ENCODE measurements around the gene PCGF5. TPM values are rescaled to one million over a fixed set of nuclear protein-coding genes. Genes with fewer than 3 reads are reported as not detected.

The PCGF5 gene
- total and polyA plus RNA-seq, 11 donors: 54.2 to 90.7 (median 85.6) TPM

- peak overlapping the region in 3 of 12 donors; percentile 17 to 58 (median 37) for H3K27ac ChIP-seq
- H3K36me3 ChIP-seq: peaks cover 0 to 31% (median 12%) of the 10 kb centered on the region in 9 donors
- peaks cover 0 to 42% (median 16%) of the 10 kb centered on the region in 12 donors for H3K4me1 ChIP-seq
- TF ChIP-seq POLR2A (IDR thresholded peaks at IDR 0.05): no peak
- TF ChIP-seq CTCF (IDR thresholded peaks at IDR 0.05): no peak
- DNase-seq (no peak), ATAC-seq (peak; percentile 39 to 64 (median 56))
- intact Hi-C loops (cut with DNase I): no loop called here
- H3K4me3 ChIP-seq: no peak overlapping the region
- no peaks in the 10 kb centered on the region for H3K27me3 ChIP-seq
- no peaks in the 10 kb centered on the region for H3K9me3 ChIP-seq
- 58 to 63% (median 60%) methylated on average over 6 of the region's 6 CpGs for WGBS, 4 donors
These were observed 64.1 kb downstream of the PCGF5 start for GRCh38 chr10:91284486-91285090.

DNA sequence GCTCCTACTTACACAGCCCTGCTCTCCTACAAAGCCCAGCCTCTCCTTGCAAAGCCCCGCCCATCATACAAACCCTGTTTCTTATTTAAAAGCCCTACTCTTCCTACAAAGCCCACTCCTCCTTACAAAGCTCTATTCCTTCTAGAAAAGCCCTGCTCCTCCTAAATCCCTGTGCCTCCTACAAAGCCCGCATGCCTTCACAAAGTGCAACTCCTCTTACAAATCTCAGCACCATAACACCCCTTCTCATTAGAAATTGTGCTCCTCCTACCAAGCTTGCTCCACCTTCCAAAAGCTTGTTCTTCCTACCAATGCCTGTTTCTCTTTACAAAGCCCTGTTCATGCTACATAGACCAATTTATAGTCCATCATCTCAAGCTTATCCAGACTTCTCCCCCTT, 66.1 kb downstream of the PCGF5 start:
- ATAC-seq (no peak), DNase-seq (no peak)
- no peak for TF ChIP-seq CTCF (IDR thresholded peaks at IDR 0.05)
- no peak for TF ChIP-seq POLR2A (IDR thresholded peaks at IDR 0.05)
- Histone ChIP-seq H3K9me3 (no peaks in the 10 kb centered on the region), H3K27me3 (no peaks in the 10 kb centered on the region), H3K27ac (no peak overlapping the region), H3K4me1 (peaks cover 0 to 46% (median 16%) of the 10 kb centered on the region in 12 donors), H3K36me3 (peaks cover 0 to 16% (median 6%) of the 10 kb centered on the region in 9 donors), H3K4me3 (no peak overlapping the region)
- intact Hi-C loops (cut with DNase I): no loop called here
- 80 to 89% (median 84%) methylated on average over 2 of the region's 2 CpGs for WGBS, 4 donors

DNA sequence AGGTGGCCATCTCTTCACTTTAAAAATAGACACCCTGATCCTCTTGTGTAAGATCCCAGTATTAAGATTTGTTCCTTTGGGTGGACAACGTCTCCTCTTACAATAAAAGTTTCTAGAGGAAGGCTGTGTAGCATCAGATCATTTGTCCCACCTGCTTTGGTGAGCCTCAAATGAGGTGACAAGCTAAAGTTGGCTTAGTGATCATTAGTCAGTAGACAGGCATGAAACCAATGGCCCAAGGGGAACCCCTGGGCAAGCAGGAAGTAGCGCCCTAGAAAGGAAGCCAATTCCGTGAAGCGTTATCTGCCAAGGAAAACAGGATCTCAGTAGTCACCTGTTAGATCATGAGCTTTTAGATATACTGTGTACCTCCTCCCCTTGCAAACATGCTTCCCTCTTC, 66.8 kb downstream of the PCGF5 start:
- H3K4me1 ChIP-seq: peaks cover 0 to 46% (median 16%) of the 10 kb centered on the region in 12 donors
- no peak for TF ChIP-seq POLR2A (IDR thresholded peaks at IDR 0.05)
- TF ChIP-seq CTCF (IDR thresholded peaks at IDR 0.05): no peak
- WGBS, 4 donors: 42 to 64% (median 55%) methylated on average over 4 of the region's 4 CpGs
- H3K9me3 ChIP-seq: no peaks in the 10 kb centered on the region
- H3K4me3 ChIP-seq: no peak overlapping the region
- ATAC-seq: peak in 1 of 4 donors; percentile 4
- H3K27ac ChIP-seq: no peak overlapping the region
- intact Hi-C loops (cut with DNase I): no loop called here
- no peaks in the 10 kb centered on the region for H3K27me3 ChIP-seq
- peaks cover 0 to 12% (median 4%) of the 10 kb centered on the region in 9 donors for H3K36me3 ChIP-seq
- no peak for DNase-seq

- no peaks in the 10 kb centered on the region for H3K27me3 ChIP-seq
- TF ChIP-seq CTCF (IDR thresholded peaks at IDR 0.05) (no peak), POLR2A (IDR thresholded peaks at IDR 0.05) (no peak)
- no peak for DNase-seq
- H3K9me3 ChIP-seq: no peaks in the 10 kb centered on the region
- ATAC-seq: peak in 3 of 4 donors; percentile 49 to 60 (median 57)
- H3K36me3 ChIP-seq: peaks cover 0 to 5% (median 0%) of the 10 kb centered on the region in 9 donors
- peak overlapping the region in 1 of 12 donors; percentile 9 for H3K27ac ChIP-seq
- no peak overlapping the region for H3K4me3 ChIP-seq
- intact Hi-C loops (cut with DNase I): no loop called here
- 71 to 91% (median 73%) methylated on average over 4 of the region's 4 CpGs for WGBS, 4 donors
- peaks cover 0 to 46% (median 16%) of the 10 kb centered on the region in 12 donors for H3K4me1 ChIP-seq
These were observed 67.4 kb downstream of the PCGF5 start for GRCh38 chr10:91287912-91288311.

Measured in heart left ventricle (tissue), 16 donors.